Common myeloid progenitor, CD34-positive (primary cell): ENCODE measurements around the gene STK4.
A peak's percentile ranks its signal among the peaks of the same experiment; 100 is the strongest.

Experiments
- CTCF ChIA-PET: fragments of 350-600 bp; sonication (Branson Sonifier 250); formaldehyde crosslinking; loops from one replicate; lab custom pipeline; 2021; ENCODE audit warnings: antibody characterized with exemption; lab: Charles Lee
- POLR2A ChIA-PET: fragments of 350-600 bp; sonication (Branson Sonifier 250); formaldehyde crosslinking; loops from one replicate; lab custom pipeline; 2021; ENCODE audit warnings: antibody characterized with exemption; lab: Charles Lee
- DNase-seq, 3 donors: peaks; one replicate each; pipeline versions ENCODE4 v3.0.0 to v3.0.0-alpha.2; 2013
- H3K27ac ChIP-seq, 2 experiments: 1 replicate in 1 of 2; 2 replicates in 1 of 2; pipeline ENCODE4 v1.7.0; 2013; ENCODE audit warnings: inconsistent platforms in 2 of 2, low read length in 2 of 2, mild to moderate bottlenecking in 2 of 2, low read depth in 1 of 2, moderate library complexity in 1 of 2; ENCODE audit not compliant: severe bottlenecking in 2 of 2, insufficient read depth in 1 of 2, poor library complexity in 1 of 2
- H3K27me3 ChIP-seq, 5 experiments: replicated peaks in 2 of 5; 1 replicate in 3 of 5; 2 replicates in 2 of 5; pipeline versions ENCODE4 v1.6.1 to v1.7.0; 2013; ENCODE audit warnings: low read length in 4 of 5, mild to moderate bottlenecking in 2 of 5, moderate library complexity in 2 of 5, inconsistent platforms in 1 of 5; ENCODE audit not compliant: insufficient read depth in 5 of 5, control insufficient read depth in 4 of 5
- H3K36me3 ChIP-seq, 4 experiments: 1 replicate in 2 of 4; 2 replicates in 2 of 4; pipeline versions ENCODE4 v1.6.1 to v1.7.0; 2013; ENCODE audit warnings: low read length in 3 of 4, control low read depth in 1 of 4, mild to moderate bottlenecking in 1 of 4; ENCODE audit not compliant: control insufficient read depth in 4 of 4, insufficient read depth in 4 of 4
- H3K4me1 ChIP-seq, 4 experiments: 1 replicate in 3 of 4; 2 replicates in 1 of 4; pipeline versions ENCODE4 v1.6.1 to v1.7.1; 2013; ENCODE audit warnings: low read length in 3 of 4, mild to moderate bottlenecking in 3 of 4, control low read depth in 1 of 4, inconsistent platforms in 1 of 4, moderate library complexity in 1 of 4; ENCODE audit not compliant: control insufficient read depth in 4 of 4, insufficient read depth in 4 of 4; ENCODE audit errors: control extremely low read depth in 1 of 4
- H3K4me3 ChIP-seq, 7 experiments: 1 replicate in 4 of 7; 2 replicates in 3 of 7; pipeline versions ENCODE4 v1.5.1 to v1.7.0; 2013; ENCODE audit warnings: mild to moderate bottlenecking in 7 of 7, low read length in 6 of 7, moderate library complexity in 6 of 7, inconsistent platforms in 2 of 7, low read depth in 2 of 7, control low read depth in 1 of 7; ENCODE audit not compliant: insufficient read depth in 4 of 7, control insufficient read depth in 1 of 7; ENCODE audit errors: extremely low read depth in 1 of 7
- H3K9me3 ChIP-seq, 5 experiments: 1 replicate in 4 of 5; 2 replicates in 1 of 5; pipeline versions ENCODE4 v1.6.1 to v1.7.1; 2013; ENCODE audit warnings: low read length in 4 of 5, mild to moderate bottlenecking in 2 of 5, inconsistent platforms in 1 of 5, low read depth in 1 of 5, moderate library complexity in 1 of 5; ENCODE audit not compliant: control insufficient read depth in 4 of 5, insufficient read depth in 2 of 5; ENCODE audit errors: control extremely low read depth in 1 of 5
- WGBS: methylation state at CpG from one replicate; pipeline ENCODE4 v1.1.5; 2013; ENCODE audit not compliant: insufficient coverage; 5-methylcytosine and 5-hydroxymethylcytosine counted together

The STK4 gene

DNA sequence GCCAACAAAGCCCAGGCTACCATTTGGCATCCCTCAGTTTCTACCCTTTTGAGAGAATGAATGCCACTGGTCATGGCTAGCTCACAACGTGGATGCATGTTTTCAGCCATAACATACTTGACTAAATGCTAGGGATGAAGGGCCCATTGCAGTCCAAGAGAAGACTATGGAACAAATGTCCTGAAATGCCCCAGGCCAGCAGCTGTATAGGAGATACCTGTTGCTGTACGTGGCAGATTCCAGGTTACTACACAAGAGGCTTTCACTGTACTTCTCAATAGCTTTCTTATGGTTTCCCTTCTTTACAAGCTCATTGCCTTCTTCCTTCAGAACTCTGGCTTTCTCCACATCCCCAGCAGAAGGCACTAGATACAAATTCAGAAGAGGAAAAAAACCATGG is 17.8 kb upstream of the STK4 start:
- 100% methylated on average over 2 of the region's 2 CpGs for WGBS
- Histone ChIP-seq H3K9me3 (no peaks in the 10 kb centered on the region), H3K4me1 (no peaks in the 10 kb centered on the region), H3K4me3 (no peak overlapping the region), H3K27me3 (no peaks in the 10 kb centered on the region), H3K36me3 (peaks cover 41 to 94% (median 70%) of the 10 kb centered on the region in 4 experiments), H3K27ac (no peak overlapping the region)
- POLR2A ChIA-PET: interaction anchor here (1.6 kb wide), 1 partner anchor 11 kb away, joined by 3 read pairs; no protein-coding TSS in a partner anchor
- DNase-seq: no peak
- CTCF ChIA-PET: interaction anchor here (1.2 kb wide), 1 partner anchor 9 kb away, joined by 3 read pairs; no protein-coding TSS in a partner anchor

DNA sequence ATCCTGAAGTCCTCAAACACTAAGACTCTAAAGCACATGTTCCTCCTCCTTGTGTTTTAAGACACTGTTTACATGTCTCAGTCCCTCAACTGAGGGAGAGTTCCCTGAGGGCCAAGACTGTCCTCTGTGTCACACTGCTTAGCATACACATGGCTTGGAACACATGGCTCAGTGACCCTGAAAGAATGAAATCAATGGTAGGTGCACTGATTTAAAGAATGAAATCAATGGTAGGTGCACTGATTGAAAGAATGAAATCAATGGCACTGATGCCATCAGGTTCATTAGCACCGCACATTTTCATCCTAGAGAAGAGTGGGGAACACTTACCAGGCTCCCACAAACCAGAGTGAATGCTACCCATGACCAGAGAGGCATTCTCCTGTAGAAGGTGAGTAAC is 15.9 kb upstream of the STK4 start:
- Histone ChIP-seq H3K36me3 (peaks cover 44 to 94% (median 77%) of the 10 kb centered on the region in 4 experiments), H3K27me3 (no peaks in the 10 kb centered on the region), H3K27ac (no peak overlapping the region), H3K9me3 (no peaks in the 10 kb centered on the region), H3K4me1 (no peaks in the 10 kb centered on the region), H3K4me3 (no peak overlapping the region)
- CTCF ChIA-PET: interaction anchor here (1.2 to 1.5 kb wide), 2 partner anchors 10 to 148 kb away, joined by 3 to 4 read pairs; partner anchors contain the start of gene TOMM34
- DNase-seq: no peak
- POLR2A ChIA-PET: no interaction called here
- WGBS: 86% methylated on average over 1 of the region's 1 CpG

DNA sequence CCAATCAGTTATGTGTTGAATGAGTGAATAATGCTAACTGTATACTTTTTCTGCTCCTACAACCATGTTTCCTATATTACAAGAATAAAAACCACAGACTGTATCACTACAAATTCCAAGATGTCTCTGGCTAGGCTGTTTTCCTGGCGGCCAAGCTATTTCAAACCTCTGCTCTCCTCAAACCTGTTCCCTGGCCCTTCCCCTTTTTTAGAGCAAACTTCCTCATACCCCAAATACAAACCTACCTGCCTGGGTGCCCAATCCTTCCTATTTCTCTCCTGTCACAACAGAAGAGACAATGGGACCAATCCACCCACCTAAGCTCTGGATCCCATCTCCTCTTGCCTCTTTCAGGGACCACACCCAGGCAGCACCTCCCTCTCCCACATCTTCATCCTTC is 13.6 kb upstream of the STK4 start:
- CTCF ChIA-PET: interaction anchor here (0.9 to 2.0 kb wide), 6 partner anchors 10 to 143 kb away, joined by 3 to 10 read pairs (median 3); partner anchors contain the start of gene STK4
- no peaks in the 10 kb centered on the region for H3K9me3 ChIP-seq
- no peak overlapping the region for H3K27ac ChIP-seq
- WGBS: 86% methylated on average over 1 of the region's 1 CpG
- peaks cover 44 to 89% (median 72%) of the 10 kb centered on the region in 4 experiments for H3K36me3 ChIP-seq
- no peak overlapping the region for H3K4me3 ChIP-seq
- POLR2A ChIA-PET: interaction anchor here (0.6 kb wide), 1 partner anchor 436 kb away, joined by 3 read pairs; no protein-coding TSS in a partner anchor
- no peak for DNase-seq
- no peaks in the 10 kb centered on the region for H3K4me1 ChIP-seq
- H3K27me3 ChIP-seq: no peaks in the 10 kb centered on the region

DNA sequence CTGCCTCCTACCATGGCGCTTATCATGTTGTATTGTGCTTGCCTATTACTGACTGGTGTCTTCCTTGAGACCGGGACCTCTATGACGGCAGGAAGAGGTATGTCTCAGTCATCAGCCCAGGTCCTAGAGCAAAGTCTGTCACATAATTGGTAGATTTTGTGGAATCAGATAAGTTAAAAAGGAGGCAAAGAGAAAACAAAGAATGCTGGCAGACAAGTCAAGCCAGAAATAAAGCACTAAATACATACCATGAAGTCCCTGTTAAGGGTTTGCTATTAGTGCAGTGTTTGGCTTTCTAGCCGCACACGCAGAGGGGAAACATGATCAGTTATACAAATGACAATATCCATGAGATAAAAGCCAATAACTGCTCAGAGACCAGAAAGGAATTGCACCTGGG is 12.1 kb upstream of the STK4 start:
- H3K27ac ChIP-seq: no peak overlapping the region
- peaks cover 2 to 10% (median 7%) of the 10 kb centered on the region in 4 experiments for H3K4me1 ChIP-seq
- H3K9me3 ChIP-seq: no peaks in the 10 kb centered on the region
- no peak overlapping the region for H3K4me3 ChIP-seq
- DNase-seq: no peak
- no peaks in the 10 kb centered on the region for H3K27me3 ChIP-seq
- WGBS: 100% methylated on average over 2 of the region's 5 CpGs
- H3K36me3 ChIP-seq: peaks cover 39 to 80% (median 63%) of the 10 kb centered on the region in 4 experiments
- CTCF ChIA-PET: no interaction called here
- POLR2A ChIA-PET: no interaction called here

DNA sequence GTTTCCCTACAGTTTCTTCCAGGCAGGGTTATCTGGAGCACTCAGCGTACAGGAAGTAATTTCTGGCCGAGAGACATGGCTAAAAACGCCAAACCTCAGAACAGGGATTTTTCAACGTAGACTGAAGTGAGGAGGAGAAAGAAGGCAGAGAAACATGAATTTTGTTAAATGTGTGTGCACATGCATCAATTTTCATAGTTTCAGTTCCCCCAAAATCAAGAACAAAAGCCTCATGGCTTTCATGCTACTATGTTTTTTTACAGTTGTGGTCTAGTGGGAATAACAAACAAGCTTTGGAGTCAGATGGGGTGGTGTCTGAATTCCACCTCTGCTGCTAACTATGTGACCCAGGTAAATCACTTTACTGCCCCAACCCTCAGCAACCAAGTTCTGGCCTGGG is 11.0 kb upstream of the STK4 start:
- Histone ChIP-seq H3K4me3 (no peak overlapping the region), H3K36me3 (peaks cover 33 to 69% (median 56%) of the 10 kb centered on the region in 4 experiments), H3K27me3 (no peaks in the 10 kb centered on the region), H3K4me1 (peaks cover 3 to 16% (median 11%) of the 10 kb centered on the region in 4 experiments), H3K27ac (no peak overlapping the region), H3K9me3 (no peaks in the 10 kb centered on the region)
- ChIA-PET POLR2A (no interaction called here), CTCF (no interaction called here)
- WGBS: no CpG with 5 or more reads among the region's 4 CpGs
- no peak for DNase-seq

DNA sequence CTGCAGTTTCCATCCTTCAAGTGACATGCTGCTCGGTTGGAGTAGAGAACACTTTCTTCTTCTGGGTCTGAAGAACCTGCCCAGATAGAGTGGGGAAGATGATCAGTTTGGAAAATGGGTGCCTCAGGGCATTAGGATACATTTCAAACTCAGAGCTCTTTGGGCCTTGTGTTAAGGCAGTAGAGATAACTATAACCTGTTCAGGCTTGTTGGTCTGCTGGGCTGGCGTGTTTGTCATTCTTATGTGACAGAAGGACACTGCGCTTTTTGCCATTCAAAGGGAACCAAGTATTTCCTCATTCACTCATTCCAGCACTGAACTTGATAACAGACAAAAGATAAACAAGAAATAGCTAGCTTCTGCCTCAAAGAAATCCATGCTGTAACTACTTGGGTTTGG is 9.9 kb upstream of the STK4 start:
- no peak overlapping the region for H3K27ac ChIP-seq

DNA sequence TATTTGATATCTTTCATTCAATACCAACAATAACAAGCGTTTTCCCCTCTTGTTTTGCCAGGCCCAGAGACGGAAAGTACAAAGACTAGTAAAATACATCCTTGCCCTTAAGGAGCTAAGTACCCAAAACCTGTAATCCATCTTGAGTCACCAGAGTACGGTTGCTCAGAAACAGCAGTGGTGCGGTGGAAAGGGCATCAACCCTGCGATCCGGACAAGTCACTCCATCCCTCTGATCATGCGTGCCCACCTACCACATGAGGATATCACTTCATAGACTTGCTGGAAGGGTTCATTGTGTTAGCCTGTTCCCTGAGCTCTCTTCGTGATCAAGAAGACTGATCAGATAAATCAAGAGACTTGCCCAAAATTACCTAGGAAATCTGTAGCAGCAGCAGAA is 8.0 kb upstream of the STK4 start:
- WGBS: 98% methylated on average over 4 of the region's 8 CpGs

More for the DNA sequence above, 9.9 kb upstream of the STK4 start:
- Histone ChIP-seq H3K4me3 (no peak overlapping the region), H3K9me3 (no peaks in the 10 kb centered on the region), H3K4me1 (peaks cover 7 to 25% (median 15%) of the 10 kb centered on the region in 4 experiments), H3K36me3 (peaks cover 26 to 58% (median 45%) of the 10 kb centered on the region in 4 experiments), H3K27me3 (no peaks in the 10 kb centered on the region)
- WGBS: 94% methylated on average over 2 of the region's 3 CpGs
- ChIA-PET POLR2A (interaction anchor here (1.4 kb wide), 1 partner anchor 23 kb away, joined by 4 read pairs; no protein-coding TSS in a partner anchor), CTCF (interaction anchor here (0.7 to 1.3 kb wide), 3 partner anchors 10 to 59 kb away, joined by 3 to 4 read pairs (median 3); no protein-coding TSS in a partner anchor)
- DNase-seq: no peak

More for the DNA sequence above, 8.0 kb upstream of the STK4 start:
- H3K9me3 ChIP-seq: no peaks in the 10 kb centered on the region
- H3K4me3 ChIP-seq: peak overlapping the region in 2 of 7 experiments; percentile 19 to 81
- DNase-seq: no peak
- H3K27me3 ChIP-seq: no peaks in the 10 kb centered on the region
- H3K36me3 ChIP-seq: peaks cover 20 to 39% (median 32%) of the 10 kb centered on the region in 4 experiments
- H3K4me1 ChIP-seq: peaks cover 7 to 36% (median 15%) of the 10 kb centered on the region in 4 experiments
- POLR2A ChIA-PET: no interaction called here
- CTCF ChIA-PET: interaction anchor here (0.9 to 2.4 kb wide), 7 partner anchors 9 to 344 kb away, joined by 3 to 9 read pairs (median 3); no protein-coding TSS in a partner anchor
- H3K27ac ChIP-seq: no peak overlapping the region
